ENCODE results near the gene CSMD2.

CSMD2 gene

DNA sequence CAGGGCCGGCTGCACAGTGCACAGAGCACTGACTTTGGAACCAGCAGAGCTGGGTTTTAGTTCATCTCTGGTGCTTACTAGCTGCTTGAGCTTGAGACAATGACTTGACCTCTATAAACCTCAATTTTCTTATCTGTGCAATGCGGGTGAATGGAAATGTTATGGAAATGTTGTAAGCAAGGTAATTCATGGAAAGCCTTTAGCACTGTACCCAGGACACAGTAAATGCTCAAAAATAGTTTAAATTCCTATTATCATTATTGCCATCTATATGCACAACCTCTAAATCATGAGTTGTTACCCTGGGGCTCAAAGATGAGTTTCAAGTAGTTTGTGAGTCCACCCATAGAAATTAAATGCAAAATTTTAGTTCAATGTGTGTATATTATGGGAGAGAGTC is 99.5 kb downstream of the CSMD2 start:
- TF ChIP-seq FOXM1 (IDR thresholded peaks at IDR 0.05; ENCODE audit: borderline replicate concordance, low read depth) (no peak), TAF1 (IDR thresholded peaks at IDR 0.05; ENCODE audit: low read depth) (no peak), CEBPB (IDR thresholded peaks at IDR 0.05) (no peak), RAD21 (IDR thresholded peaks at IDR 0.05; ENCODE audit: low read depth) (no peak), TEAD4 (IDR thresholded peaks at IDR 0.05) (no peak), NFIC (IDR thresholded peaks at IDR 0.05) (no peak), EGR1 (IDR thresholded peaks at IDR 0.05) (no peak), CREB1 (IDR thresholded peaks at IDR 0.05; ENCODE audit: low read depth) (no peak), ZBTB7A (IDR thresholded peaks at IDR 0.05; ENCODE audit: low read depth) (no peak), TCF12 (IDR thresholded peaks at IDR 0.05; ENCODE audit: low read depth) (no peak), YY1 (IDR thresholded peaks at IDR 0.05; ENCODE audit: low read depth) (no peak), EP300 (IDR thresholded peaks at IDR 0.05; ENCODE audit: borderline replicate concordance) (no peak)
- TF ChIP-seq, protein P1, sequence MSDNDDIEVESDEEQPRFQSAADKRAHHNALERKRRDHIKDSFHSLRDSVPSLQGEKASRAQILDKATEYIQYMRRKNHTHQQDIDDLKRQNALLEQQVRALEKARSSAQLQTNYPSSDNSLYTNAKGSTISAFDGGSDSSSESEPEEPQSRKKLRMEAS (IDR thresholded peaks at IDR 0.05), result no peak
- TF ChIP-seq, protein P2, sequence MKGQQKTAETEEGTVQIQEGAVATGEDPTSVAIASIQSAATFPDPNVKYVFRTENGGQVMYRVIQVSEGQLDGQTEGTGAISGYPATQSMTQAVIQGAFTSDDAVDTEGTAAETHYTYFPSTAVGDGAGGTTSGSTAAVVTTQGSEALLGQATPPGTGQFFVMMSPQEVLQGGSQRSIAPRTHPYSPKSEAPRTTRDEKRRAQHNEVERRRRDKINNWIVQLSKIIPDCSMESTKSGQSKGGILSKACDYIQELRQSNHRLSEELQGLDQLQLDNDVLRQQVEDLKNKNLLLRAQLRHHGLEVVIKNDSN (IDR thresholded peaks at IDR 0.05), result no peak
- TF ChIP-seq, protein P3, sequence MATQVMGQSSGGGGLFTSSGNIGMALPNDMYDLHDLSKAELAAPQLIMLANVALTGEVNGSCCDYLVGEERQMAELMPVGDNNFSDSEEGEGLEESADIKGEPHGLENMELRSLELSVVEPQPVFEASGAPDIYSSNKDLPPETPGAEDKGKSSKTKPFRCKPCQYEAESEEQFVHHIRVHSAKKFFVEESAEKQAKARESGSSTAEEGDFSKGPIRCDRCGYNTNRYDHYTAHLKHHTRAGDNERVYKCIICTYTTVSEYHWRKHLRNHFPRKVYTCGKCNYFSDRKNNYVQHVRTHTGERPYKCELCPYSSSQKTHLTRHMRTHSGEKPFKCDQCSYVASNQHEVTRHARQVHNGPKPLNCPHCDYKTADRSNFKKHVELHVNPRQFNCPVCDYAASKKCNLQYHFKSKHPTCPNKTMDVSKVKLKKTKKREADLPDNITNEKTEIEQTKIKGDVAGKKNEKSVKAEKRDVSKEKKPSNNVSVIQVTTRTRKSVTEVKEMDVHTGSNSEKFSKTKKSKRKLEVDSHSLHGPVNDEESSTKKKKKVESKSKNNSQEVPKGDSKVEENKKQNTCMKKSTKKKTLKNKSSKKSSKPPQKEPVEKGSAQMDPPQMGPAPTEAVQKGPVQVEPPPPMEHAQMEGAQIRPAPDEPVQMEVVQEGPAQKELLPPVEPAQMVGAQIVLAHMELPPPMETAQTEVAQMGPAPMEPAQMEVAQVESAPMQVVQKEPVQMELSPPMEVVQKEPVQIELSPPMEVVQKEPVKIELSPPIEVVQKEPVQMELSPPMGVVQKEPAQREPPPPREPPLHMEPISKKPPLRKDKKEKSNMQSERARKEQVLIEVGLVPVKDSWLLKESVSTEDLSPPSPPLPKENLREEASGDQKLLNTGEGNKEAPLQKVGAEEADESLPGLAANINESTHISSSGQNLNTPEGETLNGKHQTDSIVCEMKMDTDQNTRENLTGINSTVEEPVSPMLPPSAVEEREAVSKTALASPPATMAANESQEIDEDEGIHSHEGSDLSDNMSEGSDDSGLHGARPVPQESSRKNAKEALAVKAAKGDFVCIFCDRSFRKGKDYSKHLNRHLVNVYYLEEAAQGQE (IDR thresholded peaks at IDR 0.05; ENCODE audit: low read depth), result no peak

DNA sequence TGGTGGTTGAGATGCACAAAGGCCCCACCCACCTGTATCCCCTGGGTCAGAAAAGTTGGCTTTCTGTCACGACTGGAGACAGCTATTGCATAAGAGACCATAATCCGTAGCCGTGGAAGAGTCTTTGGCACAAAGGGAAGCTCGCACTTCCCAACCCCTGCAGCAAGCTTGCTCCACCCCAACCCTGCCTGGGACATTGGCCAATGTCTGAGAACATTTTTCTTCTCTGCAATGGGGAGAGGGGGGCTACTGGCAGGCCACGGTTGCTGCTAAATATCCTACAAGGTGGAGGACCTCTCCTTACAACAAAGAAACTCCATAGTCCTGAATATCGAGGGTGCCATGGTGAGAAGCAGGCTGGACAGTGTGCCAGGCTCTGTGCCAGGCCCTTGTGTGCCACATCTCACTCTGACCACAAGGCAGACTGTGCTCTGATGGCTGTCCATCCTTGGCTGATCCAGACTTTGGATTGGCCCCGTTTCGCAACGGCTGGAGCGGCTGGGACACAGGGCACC is 104.1 kb downstream of the CSMD2 start:
- TF ChIP-seq ZBTB7A (IDR thresholded peaks at IDR 0.05; ENCODE audit: low read depth) (no peak), CREB1 (IDR thresholded peaks at IDR 0.05; ENCODE audit: low read depth) (no peak), RAD21 (IDR thresholded peaks at IDR 0.05; ENCODE audit: low read depth) (no peak)

DNA sequence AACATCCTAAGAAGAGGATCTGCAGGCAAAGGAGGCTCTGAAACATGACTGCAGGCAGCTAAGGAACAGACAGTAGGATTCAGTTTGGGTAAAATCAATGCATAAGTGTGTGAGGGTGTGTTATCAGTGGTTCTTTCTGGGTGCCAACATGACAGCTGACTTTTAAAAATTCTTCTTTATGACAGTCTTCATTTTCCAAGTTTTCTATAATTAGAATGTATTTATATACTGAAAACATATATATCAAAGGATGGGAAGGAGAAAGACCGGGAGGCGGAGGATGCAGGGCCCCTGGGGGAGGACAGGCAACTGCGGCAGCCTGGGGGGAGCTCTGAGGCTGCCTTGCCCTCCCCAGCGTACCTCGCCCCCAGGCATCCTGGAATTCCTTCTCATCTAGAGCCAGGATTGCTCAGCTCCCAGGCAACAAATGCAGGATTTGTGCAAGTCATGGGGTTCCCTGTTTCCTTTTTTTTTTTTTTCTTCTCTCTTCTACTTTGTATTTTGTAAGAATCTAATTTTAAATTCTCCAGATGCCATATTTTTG is 104.8 kb downstream of the CSMD2 start:
- no peak for TF ChIP-seq FOXM1 (IDR thresholded peaks at IDR 0.05; ENCODE audit: borderline replicate concordance, low read depth)
- no peak for TF ChIP-seq TEAD4 (IDR thresholded peaks at IDR 0.05)
- TF ChIP-seq, protein P3 (IDR thresholded peaks at IDR 0.05; ENCODE audit: low read depth), result no peak
- TF ChIP-seq EP300 (IDR thresholded peaks at IDR 0.05; ENCODE audit: borderline replicate concordance), result no peak
- no peak for TF ChIP-seq CEBPB (IDR thresholded peaks at IDR 0.05)
- no peak for TF ChIP-seq CREB1 (IDR thresholded peaks at IDR 0.05; ENCODE audit: low read depth)
- TF ChIP-seq TAF1 (IDR thresholded peaks at IDR 0.05; ENCODE audit: low read depth), result no peak

DNA sequence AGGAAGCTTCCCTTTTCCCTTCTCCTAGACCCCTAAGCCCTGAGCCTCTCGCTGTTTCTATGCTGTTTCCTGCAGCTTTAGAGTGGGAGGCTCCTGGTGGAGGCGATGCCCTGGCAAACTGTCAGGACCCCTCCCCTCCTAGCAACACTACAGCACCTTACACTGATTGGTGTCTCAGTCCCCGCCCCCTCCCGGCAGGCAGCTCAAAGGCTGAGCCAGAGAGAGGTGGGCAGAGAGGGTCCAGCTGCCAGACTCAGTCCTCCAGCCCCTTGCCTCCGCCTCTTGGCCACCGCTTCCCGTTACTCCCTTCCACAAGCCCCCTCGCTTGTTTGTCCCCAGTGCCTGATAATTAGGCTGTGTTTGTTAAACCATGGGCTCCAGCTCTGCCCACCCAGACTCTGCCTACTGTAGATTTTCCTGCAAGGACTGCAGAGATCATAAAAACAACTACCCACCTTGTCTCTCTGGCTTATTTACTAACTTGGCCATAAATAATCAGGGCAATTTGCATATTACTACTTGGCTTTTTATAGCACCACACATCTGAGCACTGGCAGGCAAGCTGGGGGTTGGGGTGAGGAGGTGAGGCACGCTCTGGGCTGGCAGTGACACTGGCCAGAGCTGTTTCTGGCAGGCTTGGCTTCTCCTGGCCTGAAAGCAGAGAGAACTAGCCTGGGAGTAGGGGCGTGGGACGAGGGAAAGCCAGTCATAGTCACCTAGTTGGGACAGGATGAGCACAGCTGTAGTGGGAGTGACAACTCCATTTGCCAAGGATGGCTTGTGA is 107.5 kb downstream of the CSMD2 start:
- TF ChIP-seq, protein P2 (IDR thresholded peaks at IDR 0.05), result no peak
- TF ChIP-seq FOXM1 (IDR thresholded peaks at IDR 0.05; ENCODE audit: borderline replicate concordance, low read depth) (no peak), NFIC (IDR thresholded peaks at IDR 0.05) (no peak), RAD21 (IDR thresholded peaks at IDR 0.05; ENCODE audit: low read depth) (no peak), EP300 (IDR thresholded peaks at IDR 0.05; ENCODE audit: borderline replicate concordance) (no peak), YY1 (IDR thresholded peaks at IDR 0.05; ENCODE audit: low read depth) (no peak), CEBPB (IDR thresholded peaks at IDR 0.05) (no peak)
- TF ChIP-seq, protein P1 (IDR thresholded peaks at IDR 0.05), result no peak

DNA sequence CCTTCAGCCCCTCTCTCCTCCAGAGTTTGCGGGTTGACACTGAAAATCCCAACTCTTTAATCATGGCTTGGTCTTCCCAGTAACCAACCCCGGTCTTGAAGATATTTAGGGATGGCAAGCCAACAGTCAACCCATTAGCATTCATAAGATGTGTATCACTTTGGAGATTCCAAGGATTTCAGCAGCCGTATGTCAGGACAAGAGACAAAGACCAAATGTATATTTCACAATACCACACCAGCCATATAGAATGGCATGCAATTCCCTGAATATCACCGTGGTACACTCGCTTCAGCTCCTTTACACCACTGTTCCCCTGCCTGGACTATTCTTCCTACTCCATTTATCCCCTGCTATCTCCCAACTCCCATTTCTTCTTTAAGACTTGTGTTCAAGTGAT is 109.2 kb downstream of the CSMD2 start:
- TF ChIP-seq, protein P2 (IDR thresholded peaks at IDR 0.05), result no peak
- TF ChIP-seq CEBPB (IDR thresholded peaks at IDR 0.05) (no peak), CREB1 (IDR thresholded peaks at IDR 0.05; ENCODE audit: low read depth) (no peak), TEAD4 (IDR thresholded peaks at IDR 0.05) (no peak), TCF12 (IDR thresholded peaks at IDR 0.05; ENCODE audit: low read depth) (no peak), RAD21 (IDR thresholded peaks at IDR 0.05; ENCODE audit: low read depth) (no peak), EP300 (IDR thresholded peaks at IDR 0.05; ENCODE audit: borderline replicate concordance) (no peak), EGR1 (IDR thresholded peaks at IDR 0.05) (no peak)
- TF ChIP-seq, protein P1 (IDR thresholded peaks at IDR 0.05), result no peak
- TF ChIP-seq, protein P3 (IDR thresholded peaks at IDR 0.05; ENCODE audit: low read depth), result no peak
